NCI-H748 treated with DMSO at 0.1 percent for 48 hours (cell line): ENCODE measurements around the gene SIGLEC14.
"Not testable (repeated sequence)": the region's sequence is repeated elsewhere in the genome, so short reads cannot be mapped to it uniquely, and the experiment has no call there.

ENCODE experiments used
- DNase-seq: peaks from one replicate; lab custom pipeline; 2025; lab: John Stamatoyannopoulos, UW

Gene SIGLEC14

DNA sequence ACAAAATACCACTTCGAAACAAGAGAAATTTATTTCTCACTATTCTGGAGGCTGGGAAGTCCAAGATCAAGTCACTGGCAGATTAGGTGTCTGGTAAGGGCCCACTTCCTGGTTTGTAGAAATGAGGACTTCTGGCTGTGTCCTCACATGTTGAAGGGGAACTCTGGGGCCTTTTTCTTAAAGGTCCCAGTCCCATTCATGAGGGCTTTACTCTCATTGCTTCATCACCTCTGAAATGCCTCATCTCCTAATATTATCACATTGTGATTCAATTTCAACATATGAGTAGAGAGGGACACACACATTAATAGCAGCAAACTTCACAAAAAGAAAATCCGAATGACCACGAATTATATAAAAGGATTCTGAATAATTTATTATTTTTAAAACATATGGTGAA, 21.6 kb upstream of the SIGLEC14 start:
- DNase-seq = no peak

DNA sequence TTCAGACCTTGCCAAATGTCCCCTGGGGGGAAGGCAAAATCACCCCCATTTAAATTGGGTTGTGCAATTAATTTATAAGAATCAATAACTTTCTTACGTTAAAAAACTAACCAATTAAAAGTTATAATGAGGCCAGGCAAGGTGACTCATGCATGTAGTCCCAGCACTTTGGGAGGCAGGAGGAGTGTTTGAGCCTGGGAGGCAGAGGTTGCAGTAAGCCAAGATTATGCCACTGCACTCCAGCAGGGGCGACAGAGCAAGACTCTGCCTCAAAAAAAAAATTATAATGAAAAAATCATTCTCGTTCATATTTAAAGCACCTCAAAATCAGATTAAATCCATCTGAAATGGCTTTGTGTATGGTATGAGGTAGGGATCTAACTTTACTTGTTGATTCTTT, 18.4 kb upstream of the SIGLEC14 start:
- no peak for DNase-seq

DNA sequence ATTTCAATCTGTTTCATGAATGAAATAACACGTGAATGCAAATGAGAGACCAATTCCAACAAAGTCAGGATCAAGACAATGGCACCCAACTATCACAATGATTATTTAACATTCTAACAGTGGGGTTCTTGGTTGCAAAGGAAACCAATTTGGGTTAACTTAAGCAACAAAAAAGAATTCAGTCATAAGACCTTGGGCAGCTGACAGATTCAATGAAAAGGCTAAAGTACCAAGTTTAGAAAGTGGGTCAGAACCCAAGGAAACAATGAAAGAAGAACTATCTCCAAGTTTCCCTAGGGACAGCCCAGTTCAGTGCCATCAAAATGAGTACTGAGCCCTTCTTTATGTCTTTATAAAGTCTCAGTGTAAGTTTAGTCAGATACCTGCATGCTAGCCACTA, 17.5 kb upstream of the SIGLEC14 start:
- DNase-seq = no peak

DNA sequence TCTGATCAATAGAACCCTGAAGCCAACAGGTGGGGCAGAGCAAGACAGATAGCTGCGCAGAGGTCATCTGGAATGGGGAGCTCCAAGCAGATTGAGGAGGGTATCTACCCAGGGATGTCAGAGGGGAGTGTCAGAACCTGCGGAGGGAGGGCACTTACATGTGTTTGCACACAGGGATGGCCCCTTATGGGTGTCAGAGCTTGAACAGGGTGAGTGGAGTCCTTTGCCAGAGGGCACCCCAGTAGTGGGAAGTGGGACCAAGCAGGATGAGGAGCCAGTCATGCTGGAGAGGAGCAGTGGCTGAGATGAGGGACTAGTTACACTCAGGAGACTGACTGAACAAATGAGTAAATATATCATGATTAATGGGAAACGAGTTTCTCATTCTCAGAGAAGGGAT, 17.0 kb upstream of the SIGLEC14 start:
- no peak for DNase-seq

DNA sequence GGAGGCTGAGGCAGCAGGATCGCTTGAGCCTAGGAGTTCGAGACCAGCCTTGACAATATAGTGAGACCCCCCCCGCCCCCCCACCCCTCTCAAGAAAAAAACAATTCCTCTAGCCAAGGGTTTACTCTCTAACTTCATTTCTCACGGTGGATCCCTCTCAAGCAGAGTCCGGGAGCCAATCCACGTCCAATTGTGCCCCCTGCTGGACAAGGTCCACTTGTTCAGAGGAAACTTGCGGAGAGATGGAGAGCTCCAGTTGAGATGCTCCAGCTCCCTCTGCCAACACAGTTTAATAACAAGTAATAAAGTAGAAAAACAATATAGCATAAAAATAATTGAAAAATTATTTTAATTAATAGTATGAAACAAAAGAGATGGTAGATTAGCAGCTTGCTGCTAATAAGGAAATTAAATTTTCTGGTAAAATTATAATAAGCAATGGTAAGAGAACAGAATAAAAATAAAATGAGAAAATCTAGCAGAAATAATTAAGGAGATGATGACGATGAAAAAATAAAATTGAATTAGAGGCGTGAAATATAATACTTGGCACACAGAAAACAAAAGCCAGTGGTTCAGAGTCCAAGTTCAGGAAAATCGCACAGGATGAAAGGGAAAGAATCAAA, 14.5 kb upstream of the SIGLEC14 start:
- DNase-seq = peak; percentile 20

DNA sequence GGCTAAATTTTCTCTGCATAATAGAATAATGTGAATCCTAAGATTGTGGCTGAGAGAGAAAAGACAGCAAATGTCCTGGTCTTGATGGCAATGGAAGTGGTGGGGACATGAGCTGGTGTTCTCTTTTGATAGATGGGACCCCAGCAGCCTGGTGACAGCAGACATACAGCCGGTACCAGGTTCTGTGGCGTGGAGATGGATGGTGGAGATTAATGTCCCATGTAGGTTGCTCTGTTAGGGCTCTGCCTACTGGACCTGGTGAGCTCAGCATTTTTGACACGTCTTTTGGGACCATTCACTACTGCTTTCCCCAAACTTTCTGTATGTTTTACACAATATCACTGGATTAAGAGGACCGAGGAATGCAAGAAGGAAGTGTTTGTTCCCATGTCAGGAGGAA, 8.2 kb upstream of the SIGLEC14 start:
- DNase-seq = no peak

DNA sequence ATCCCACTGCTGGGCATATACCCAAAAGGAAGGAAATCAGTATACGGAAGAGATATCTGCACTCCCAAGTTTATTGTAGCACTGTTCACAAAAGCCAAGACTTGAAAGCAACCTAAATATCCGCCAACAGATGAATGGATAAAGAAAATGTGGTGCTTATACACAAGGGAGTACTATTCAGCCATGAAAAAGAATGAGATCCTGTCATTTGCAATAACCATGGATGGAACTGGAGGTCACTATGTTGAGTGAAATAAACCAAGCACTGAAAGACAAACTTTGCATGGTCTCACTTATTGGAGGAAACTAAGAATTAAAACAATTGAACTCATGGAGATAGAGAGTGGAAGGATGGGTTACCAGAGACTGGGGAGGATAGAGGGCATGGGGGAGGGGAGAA, 6.5 kb upstream of the SIGLEC14 start:
- no peak for DNase-seq

DNA sequence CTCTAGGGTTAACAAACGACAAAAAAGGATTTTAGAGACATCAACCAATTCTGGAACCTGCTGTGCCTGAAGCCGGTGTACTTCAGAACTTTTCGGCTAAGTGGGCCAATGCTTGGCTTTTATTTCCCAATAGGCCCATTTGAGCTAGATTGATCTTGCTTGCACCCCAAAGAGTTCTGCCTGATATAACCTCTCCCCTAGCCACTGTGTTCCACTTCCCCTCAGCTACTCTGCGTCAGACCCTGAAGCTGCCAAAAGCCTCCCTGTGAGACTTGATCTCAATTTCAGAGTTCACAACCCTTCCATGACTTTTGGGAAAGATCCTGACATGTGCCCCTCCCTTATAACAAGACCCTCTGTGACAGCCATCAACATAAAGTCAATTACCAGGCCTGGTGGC, 5.6 kb upstream of the SIGLEC14 start:
- no peak for DNase-seq

DNA sequence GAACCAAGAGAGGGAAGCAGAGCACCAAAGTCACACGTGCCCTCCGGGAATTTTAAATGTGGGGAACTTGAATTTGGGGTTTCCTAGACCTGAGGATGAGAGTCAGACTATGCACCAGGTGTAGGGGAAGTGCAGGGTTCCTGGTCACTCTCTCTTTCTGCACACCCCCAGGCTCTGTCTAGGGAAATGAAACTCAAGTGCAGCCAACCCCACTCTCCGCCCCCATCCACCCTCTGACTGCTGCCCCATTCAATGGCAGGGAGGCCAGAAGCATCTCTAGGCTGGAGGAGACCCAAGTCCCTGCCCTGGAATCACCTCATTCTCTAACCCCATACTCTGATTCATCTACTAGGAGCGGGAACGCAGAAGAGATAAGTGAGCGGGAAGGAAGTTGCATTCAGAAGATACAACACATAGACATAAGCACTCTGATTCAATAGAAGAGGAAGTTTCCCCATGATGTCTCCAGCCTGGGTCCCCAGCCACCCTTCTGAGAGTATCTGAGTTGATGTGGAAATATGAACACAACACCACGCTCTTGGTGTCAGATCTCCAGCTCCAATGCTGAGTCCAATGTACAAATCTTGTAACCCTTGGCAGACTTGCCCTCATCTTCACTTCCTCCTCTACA, 4.7 kb upstream of the SIGLEC14 start:
- no peak for DNase-seq

DNA sequence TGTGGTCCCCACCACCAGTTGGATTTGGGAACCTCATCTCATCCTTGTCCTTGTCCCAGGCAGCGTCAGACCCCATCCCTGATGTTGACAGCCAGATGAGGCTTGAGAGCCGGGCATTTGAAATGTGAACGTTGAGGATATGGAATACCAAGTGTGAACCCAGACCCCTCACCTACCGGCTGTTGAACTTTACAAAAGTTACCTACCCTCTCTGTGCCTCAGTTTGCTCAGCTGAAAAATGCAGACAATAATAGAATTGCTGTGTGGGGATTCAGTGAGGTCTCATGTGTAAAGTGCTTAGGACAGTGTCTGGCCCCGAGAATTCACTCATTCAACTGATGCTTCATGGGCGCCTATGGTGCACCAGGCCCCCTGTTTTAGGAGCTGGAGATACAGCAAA, 693 bp upstream of the SIGLEC14 start:
- no peak for DNase-seq

DNA sequence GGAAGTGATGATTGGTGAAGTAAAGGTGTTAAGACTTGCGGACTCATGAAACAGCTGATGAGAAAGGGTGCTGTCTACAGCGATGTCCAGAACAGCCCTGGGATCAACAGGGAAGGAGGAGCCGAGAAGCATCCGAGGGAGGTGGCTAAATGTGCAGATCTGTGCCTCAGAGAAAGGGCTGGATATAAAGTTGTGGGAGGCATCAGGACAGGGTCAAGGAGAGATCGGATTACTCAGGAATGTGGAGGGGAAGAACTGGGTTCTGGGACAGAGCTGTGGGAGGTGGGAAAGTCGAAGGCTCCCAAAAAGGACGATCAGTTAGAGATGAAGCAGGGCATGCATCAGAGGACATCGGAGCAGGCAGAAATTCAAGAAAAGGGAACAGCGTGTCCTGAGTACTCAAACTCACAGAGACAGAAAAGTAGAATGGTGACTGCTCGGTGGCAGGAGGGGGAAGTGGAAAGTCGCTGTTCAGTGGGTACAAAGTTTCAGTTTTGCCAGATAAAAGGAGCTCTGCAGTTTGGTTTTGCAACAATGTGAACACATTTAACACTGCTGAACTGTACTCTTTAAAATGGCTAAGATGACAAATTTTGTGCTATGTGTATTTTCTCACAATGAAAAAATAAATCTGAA, 1.9 kb downstream of the SIGLEC14 start:
- DNase-seq = no peak

DNA sequence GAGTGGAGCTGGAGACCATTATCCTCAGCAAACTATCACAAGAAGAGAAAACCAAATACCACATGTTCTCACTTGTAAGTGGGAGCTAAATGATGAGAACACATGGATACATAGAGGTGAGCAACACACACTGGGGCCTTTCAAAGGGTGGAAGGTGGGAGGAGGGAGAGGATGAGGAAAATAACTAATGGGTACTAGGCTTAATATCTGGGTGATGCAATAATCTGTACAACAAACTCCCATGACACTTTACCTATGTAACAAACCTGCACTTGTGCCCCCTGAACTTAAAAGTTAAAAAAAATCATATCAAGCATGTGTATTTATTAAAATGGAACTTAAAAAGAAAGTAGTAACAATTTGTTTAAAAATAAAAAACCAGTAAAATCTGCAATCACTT, 5.0 kb downstream of the SIGLEC14 start:
- DNase-seq = no peak

DNA sequence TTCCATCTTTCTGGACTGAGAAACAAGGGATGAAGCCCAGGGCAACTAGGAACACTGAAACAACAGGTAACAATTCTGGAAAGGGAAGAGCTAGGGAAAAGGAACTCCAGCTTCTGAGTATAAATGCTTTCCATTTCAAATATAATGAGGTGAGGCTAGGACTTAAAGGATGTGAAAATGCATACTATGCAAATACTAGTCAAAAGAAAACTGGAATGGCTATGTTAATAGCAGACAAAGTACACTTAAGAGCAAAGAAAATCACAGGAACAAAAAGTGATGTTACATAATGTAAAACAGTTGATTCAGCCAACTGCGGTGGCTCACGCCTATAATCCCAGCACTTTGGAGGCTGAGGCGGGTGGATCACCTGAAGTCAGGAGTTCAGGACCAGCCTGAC, 6.2 kb downstream of the SIGLEC14 start:
- DNase-seq = no peak

DNA sequence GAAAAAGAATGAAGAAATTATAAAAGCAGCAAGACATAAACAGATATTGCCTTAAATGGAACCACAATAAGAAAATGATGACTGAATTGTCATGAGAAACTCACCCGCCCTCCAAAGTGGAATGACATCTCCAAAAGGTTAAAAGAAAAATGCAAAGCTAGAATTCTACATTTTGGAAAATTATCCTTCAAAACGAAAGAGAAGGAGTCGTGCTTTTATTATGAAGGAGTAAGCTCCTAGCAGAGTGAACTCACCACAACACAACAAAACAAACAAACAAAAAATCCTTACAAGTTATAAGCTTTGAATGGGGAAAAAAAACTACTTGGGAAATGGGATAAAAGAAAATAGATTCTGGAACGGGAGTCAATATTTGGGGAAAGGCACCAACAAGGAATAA, 6.7 kb downstream of the SIGLEC14 start:
- no peak for DNase-seq

DNA sequence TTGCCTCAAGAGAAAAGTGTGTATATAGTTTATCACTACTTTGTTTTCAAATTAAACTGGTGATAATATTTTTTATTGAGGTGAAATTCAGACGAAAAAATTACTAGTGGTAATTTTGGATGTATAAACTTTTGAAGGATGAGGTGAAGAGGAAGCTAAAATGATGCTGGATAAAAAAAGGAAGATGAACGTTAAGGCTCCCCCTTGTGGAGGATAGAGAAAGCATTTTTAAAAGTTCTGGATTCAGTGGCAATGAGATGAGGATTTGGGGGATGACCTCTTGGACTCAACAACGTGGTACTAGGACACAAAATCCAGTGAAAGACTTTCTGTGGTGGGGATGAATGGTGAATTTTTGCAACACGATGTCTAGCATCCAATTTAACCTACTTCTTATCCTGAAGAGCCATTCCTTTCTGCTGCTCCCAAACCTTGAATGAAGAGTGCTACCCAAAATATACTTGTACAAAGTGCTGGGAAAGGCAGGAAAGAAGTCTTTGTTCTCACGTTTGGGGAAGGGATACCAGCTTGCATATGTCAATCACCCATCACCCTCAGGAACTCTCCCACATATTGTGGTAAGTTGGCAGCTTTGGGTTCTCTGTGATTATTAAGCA, 9.2 kb downstream of the SIGLEC14 start:
- no peak for DNase-seq

DNA sequence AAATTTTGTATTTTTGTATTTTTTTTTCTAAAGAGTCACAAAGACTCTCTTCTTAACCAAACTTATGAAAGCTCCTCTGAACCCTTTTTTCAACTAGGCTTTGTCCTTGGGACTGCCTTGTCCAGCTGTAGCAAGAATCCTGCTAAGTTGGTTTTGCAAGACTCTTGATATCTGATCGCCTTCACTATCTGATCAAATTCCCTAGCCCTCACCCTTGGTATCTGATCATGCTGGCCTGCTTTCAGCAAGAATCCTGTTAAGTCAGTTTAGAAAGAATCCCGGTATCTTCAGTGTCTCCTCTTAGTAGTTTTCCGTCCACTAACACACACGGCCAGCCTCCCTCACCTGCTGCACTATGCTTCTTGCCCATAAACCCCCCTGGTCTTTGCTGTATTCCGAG, 14.5 kb downstream of the SIGLEC14 start:
- no peak for DNase-seq

DNA sequence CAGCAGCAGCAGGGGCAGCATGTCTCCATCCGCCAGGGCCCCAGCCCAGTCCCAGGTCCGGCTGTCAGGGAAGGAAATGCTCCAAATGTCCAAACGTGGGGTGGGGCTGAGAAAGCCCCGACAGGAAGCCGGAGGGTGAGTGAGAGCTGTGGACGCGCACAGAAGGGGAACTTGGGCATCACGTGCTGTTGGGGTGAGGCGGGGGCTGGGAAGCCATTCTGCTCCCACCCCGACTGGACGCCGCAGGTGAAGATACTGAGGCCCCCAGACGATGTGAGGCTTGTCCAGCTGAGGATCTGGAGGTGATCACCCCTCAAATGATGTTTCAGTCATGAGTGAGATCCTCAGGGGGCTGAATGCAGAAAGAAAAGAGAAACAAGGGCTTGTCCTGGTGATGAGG, 16.3 kb downstream of the SIGLEC14 start, which contains the start of gene SIGLEC5:
Gene SIGLEC5 (minus strand): TSS at position 87 of the 400 bp plus-strand sequence. CDS start 66 bp downstream, at position 21.
- not testable (repeated sequence) for DNase-seq

DNA sequence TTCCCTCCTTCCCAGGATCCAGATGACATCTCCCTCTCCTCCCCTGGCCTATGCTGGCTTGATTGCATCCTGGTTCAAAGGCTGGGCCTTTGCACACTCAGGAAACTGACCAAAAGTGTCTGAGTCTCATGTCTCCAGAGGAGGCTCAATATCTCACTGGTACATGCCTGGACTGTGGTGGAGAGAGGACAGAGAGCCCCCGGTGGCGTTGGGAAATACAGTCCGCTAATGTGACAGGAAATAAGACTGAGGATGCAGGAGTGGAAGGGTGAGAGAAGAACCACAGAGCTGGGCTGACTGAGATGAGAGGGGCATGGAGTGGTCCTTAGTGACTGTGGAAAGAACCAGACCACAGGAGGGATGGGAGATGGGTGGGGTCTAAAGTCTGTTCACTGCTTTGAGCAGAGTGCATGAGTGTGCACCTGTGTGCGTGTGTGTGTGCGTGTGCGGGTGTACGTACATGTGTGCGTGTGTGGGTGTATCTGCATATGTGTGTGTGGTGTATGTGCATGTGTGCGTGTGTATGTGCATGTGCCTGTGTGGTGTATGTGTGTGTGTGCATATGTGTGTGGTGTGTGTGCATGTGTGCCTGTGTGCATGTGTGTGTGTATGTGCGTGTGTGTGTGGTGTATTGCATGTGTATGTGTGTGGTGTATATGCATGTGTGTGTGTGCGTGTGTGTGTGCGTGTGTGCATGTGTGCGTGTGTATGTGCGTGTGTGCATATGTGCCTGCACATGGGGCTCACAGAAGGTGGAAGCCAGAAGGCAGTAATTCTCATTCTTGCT, 18.3 kb downstream of the SIGLEC14 start:
- DNase-seq = no peak

DNA sequence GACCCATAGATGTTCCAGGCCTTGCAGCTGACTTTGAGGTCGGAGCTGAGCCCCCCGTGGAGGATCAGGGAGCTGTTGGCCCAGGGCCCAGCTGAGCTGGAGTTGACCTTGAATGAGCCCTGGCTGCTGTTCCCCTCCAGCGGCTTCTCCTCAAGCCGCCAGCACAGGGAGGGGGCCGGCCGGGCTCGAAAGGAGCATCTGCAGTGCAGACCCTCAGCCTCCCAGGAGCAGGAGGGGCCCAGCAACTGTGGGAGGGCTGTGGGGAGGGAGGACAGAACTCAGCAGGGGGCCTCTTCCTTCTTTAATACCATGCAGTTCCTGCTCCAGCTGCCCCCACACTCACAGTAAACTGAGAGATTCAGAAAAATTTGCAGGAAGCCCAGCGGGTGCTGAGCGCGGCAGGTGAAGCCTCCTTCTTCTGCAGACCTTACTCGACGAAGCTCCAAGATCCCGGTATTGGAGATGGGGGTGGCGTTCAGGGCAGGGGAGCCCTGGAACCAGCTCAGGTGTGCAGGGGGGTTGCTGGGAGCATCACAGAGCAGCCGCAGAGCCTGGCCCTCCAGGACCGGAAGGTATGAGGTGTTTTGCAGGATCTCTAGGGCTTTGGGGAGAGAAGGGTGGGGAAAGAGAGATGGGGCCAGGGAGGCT, 19.0 kb downstream of the SIGLEC14 start:
- no peak for DNase-seq

DNA sequence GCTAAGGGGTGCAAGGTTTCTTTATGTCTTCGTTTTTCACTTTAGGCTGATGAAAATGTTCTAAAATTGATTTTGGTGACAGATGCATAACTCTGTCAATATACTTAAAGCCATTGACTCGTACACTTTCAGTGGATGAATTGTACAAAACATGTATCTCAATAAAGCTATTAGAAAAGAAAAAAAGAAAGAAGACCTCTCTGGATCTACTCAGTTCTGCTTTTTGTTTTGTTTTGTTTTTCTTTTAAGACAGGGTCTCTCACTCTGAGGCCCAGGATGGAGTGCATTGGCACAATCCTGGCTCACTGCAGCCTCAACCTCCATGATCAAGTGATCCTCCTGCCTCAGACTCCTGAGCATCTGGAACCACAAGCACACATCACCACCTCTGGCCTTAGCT, 19.9 kb downstream of the SIGLEC14 start:
- no peak for DNase-seq

DNA sequence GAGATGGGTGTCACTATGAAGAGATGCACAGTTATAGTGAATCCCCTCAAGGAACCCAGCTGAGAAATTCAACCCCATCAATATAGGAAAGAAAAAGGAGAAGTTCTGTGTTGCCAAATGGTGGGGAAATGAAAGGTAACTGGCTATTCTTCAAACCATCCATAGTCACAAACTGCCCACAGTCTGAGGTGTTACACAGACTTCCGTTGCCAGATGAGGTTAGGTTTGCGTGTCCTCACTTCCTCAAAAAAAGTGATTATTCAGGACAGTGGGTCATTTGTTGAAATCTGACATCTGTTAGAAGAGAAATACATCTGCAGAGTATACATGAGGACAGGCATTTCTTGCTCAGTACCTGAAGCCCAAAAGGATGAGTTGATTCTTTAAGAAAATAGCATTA, 25.4 kb downstream of the SIGLEC14 start:
- no peak for DNase-seq

DNA sequence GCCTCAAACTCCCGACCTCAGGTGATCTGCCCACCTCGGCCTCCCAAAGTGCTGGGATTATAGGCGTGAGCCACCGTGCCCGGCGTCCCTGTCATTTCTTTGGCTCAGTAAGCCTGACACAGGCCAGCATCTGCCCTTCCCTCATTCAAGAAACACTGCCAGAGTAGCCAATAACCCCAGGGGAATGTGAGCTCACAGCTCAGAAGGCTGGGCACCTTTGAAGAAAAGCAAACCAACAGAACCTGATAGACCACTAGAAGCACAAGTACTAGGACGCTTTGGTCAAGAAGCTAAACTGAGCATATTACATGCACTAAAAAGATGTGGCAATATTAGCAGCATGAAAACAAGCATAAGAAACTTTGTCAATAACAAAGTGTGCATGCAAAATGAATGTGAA, 30.6 kb downstream of the SIGLEC14 start:
- DNase-seq = no peak
